Measurements from ENCODE around the gene BAHCC1.

DNA sequence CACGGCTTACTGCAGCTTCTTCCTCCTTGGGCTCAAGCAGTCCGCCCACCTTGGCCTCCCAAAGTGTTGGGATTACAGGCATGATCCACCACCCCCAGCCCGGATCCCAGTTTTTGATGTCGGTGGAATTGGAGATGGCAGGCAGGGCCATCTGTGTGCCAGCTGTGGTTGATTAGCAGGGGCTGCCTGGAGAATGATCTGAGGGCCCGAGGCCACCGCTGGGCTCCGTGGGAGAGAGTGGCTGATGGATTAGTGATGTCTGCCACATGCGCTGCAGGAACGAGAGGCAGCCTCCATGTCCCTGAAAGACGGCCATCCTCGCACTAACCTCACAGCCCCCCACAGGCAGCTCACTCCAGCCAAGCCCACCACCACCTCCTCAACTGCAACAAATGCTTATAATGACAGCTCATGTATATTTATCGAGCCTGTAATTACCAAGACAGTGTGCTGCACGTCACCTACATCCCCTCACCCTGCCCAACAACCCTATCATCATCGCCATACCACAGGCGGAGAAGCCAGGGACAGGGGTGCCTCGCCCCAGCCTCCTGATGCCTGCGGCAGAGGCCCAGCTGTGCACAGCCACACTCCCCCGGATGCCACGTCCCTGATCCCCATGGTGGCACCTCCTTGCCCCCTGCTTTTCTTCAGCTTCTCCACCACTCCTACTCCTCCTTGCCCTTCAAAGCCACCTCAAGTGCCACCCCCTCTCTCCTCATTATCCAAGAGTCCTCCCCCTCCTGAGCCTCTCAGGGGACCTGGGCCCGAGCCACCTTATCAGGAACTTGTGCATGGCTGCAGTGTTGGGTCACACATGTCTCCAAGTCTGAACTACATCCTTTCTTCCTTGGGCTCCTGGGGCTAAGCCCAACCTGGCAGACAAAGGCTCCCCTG is 84.2 kb downstream of the BAHCC1 start:
- TF ChIP-seq RAD21 (CRISPR knock-in tag; conservative IDR thresholded peaks at IDR 0.05 in 1 of 2, IDR thresholded peaks at IDR 0.05 in 1 of 2) (no peak), ZNF77 (CRISPR knock-in tag; IDR thresholded peaks at IDR 0.05) (no peak), FOXA1 (IDR thresholded peaks at IDR 0.05; ENCODE audit: borderline replicate concordance) (no peak), RBM22 (IDR thresholded peaks at IDR 0.05; ENCODE audit: low read depth, low read length, poor library complexity, severe bottlenecking) (no peak), FOXP1 (CRISPR knock-in tag; IDR thresholded peaks at IDR 0.05) (no peak), CREM (IDR thresholded peaks at IDR 0.05; ENCODE audit: low read depth) (no peak)
- TF ChIP-seq, protein P1, sequence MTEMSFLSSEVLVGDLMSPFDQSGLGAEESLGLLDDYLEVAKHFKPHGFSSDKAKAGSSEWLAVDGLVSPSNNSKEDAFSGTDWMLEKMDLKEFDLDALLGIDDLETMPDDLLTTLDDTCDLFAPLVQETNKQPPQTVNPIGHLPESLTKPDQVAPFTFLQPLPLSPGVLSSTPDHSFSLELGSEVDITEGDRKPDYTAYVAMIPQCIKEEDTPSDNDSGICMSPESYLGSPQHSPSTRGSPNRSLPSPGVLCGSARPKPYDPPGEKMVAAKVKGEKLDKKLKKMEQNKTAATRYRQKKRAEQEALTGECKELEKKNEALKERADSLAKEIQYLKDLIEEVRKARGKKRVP (CRISPR knock-in tag; IDR thresholded peaks at IDR 0.05) = no peak
